ENCODE data around the gene EFCAB6. TPM values are rescaled to one million over a fixed set of nuclear protein-coding genes. Genes with fewer than 3 reads are reported as not detected.

The EFCAB6 gene
- total RNA-seq, 1 experiment from 2014 or later, result 0.52 TPM

- Histone ChIP-seq H3K9me3 (ENCODE audit: control insufficient read depth in 1 of 2, insufficient read depth in 1 of 2, low read depth in 1 of 2, low read length in 2 of 2) (no peaks in the 10 kb centered on the region), H3K9me2 (ENCODE audit: insufficient read depth) (no peaks in the 10 kb centered on the region), H3K36me3 (ENCODE audit: control insufficient read depth in 1 of 2, insufficient read depth in 2 of 2, low read length in 2 of 2) (no peaks in the 10 kb centered on the region), H3K4me1 (ENCODE audit: control insufficient read depth in 1 of 2, insufficient read depth in 2 of 2, low read length in 2 of 2) (no peaks in the 10 kb centered on the region), H3K4me2 (ENCODE audit: low read length) (no peak overlapping the region; the same call in 1 of the 2 replicates), H3K4me3 (replicated peaks in 1 of 2; ENCODE audit: low read depth in 1 of 2, low read length in 2 of 2) (no peak overlapping the region), H3K27ac (ENCODE audit: low read depth, low read length) (no peak overlapping the region), H3K9ac (ENCODE audit: low read length) (no peak overlapping the region), H2AFZ (ENCODE audit: low read depth, low read length, poor library complexity, severe bottlenecking) (no peak overlapping the region), H3K27me3 (ENCODE audit: insufficient read depth, low read length) (0 out of 2 replicates have a peak, but pooled peaks cover 4% of the 10 kb centered on the region), H4K20me1 (ENCODE audit: insufficient read depth) (no peaks in the 10 kb centered on the region), H3K79me2 (ENCODE audit: insufficient read depth, low read length) (no peaks in the 10 kb centered on the region)
- ChIA-PET CTCF (interaction anchor here (1.0 to 1.3 kb wide), 4 partner anchors 9 to 441 kb away, joined by 3 read pairs; no protein-coding TSS in a partner anchor), RAD21 (ENCODE audit: low non-redundant PET in 1 of 2, low total read pairs in 2 of 2, uncharacterized antibody in 2 of 2, unreplicated experiment in 2 of 2) (interaction anchor here in 1 of 2 experiments (0.7 kb wide), 1 partner anchor 438 kb away, joined by 3 read pairs; no protein-coding TSS in a partner anchor), POLR2A (no interaction called here)
- intact Hi-C loops (cut with micrococcal nuclease), result loop anchor here (1.0 kb wide), 1 partner anchor 438 kb away; no protein-coding TSS in a partner anchor
- ATAC-seq (peak; percentile 68), DNase-seq (ENCODE audit: low read depth, low spot score) (no peak)
- TF ChIP-seq CTCF (IDR thresholded peaks at IDR 0.05 in 2 of 3, conservative IDR thresholded peaks at IDR 0.05 in 1 of 3; ENCODE audit: borderline replicate concordance in 1 of 3, insufficient read depth in 1 of 3, low read depth in 2 of 3, low read length in 2 of 3) (peak; percentile 26 to 35 (median 35); a peak in 3 of 6 replicates), POLR2AphosphoS5 (IDR thresholded peaks at IDR 0.05; ENCODE audit: low read depth, low read length) (no peak), RAD21 (IDR thresholded peaks at IDR 0.05; ENCODE audit: low read depth) (peak; percentile 46)
- BruUV-seq (replicated peaks), result no TSS peak
These were observed 14.3 kb upstream of the EFCAB6 start for GRCh38 chr22:43826142-43827002.

GRCh38 chr22:43825651-43826050 lies 13.5 kb upstream of the EFCAB6 start:
- no peaks in the 10 kb centered on the region for H4K20me1 ChIP-seq (ENCODE audit: insufficient read depth)
- BruUV-seq (replicated peaks), result no TSS peak
- intact Hi-C loops (cut with micrococcal nuclease), result loop anchor here (1.0 kb wide), 1 partner anchor 437 kb away; no protein-coding TSS in a partner anchor
- H3K4me2 ChIP-seq (ENCODE audit: low read length), result no peak overlapping the region
- H3K27me3 ChIP-seq (ENCODE audit: insufficient read depth, low read length), result 0 out of 2 replicates have a peak, but pooled peaks cover 4% of the 10 kb centered on the region
- H3K9ac ChIP-seq (ENCODE audit: low read length), result no peak overlapping the region
- H3K9me3 ChIP-seq (ENCODE audit: control insufficient read depth in 1 of 2, insufficient read depth in 1 of 2, low read depth in 1 of 2, low read length in 2 of 2), result no peaks in the 10 kb centered on the region
- CTCF ChIA-PET, result interaction anchor here (1.0 kb wide), 1 partner anchor 120 kb away, joined by 3 read pairs; no protein-coding TSS in a partner anchor
- no peaks in the 10 kb centered on the region for H3K4me1 ChIP-seq (ENCODE audit: control insufficient read depth in 1 of 2, insufficient read depth in 2 of 2, low read length in 2 of 2)
- H3K9me2 ChIP-seq (ENCODE audit: insufficient read depth), result no peaks in the 10 kb centered on the region
- POLR2A ChIA-PET, result no interaction called here
- no peak for ATAC-seq
- H3K36me3 ChIP-seq (ENCODE audit: control insufficient read depth in 1 of 2, insufficient read depth in 2 of 2, low read length in 2 of 2), result no peaks in the 10 kb centered on the region
- H3K79me2 ChIP-seq (ENCODE audit: insufficient read depth, low read length), result no peaks in the 10 kb centered on the region
- RAD21 ChIA-PET (ENCODE audit: low non-redundant PET in 1 of 2, low total read pairs in 2 of 2, uncharacterized antibody in 2 of 2, unreplicated experiment in 2 of 2), result no interaction called here
- DNase-seq (ENCODE audit: low read depth, low spot score), result no peak
- H3K27ac ChIP-seq (ENCODE audit: low read depth, low read length), result no peak overlapping the region
- H2AFZ ChIP-seq (ENCODE audit: low read depth, low read length, poor library complexity, severe bottlenecking), result no peak overlapping the region
- H3K4me3 ChIP-seq (replicated peaks in 1 of 2; ENCODE audit: low read depth in 1 of 2, low read length in 2 of 2), result no peak overlapping the region
- no peak for TF ChIP-seq SIN3A (IDR thresholded peaks at IDR 0.05; ENCODE audit: low read depth)
- TF ChIP-seq ZFX (IDR thresholded peaks at IDR 0.05), result no peak
- no peak for TF ChIP-seq MAX (IDR thresholded peaks at IDR 0.05)
- no peak for TF ChIP-seq EGR1 (IDR thresholded peaks at IDR 0.05; ENCODE audit: low read depth)
- no peak for TF ChIP-seq ZBTB33 (IDR thresholded peaks at IDR 0.05; ENCODE audit: extremely low read depth, insufficient replicate concordance, low read length)
- no peak for TF ChIP-seq POLR2A (IDR thresholded peaks at IDR 0.05; ENCODE audit: borderline replicate concordance, extremely low read depth, insufficient read depth, insufficient read length)
- no peak for TF ChIP-seq TCF7L2 (IDR thresholded peaks at IDR 0.05; ENCODE audit: borderline replicate concordance, extremely low read depth, insufficient read depth, insufficient read length)
- no peak for TF ChIP-seq POLR2AphosphoS5 (IDR thresholded peaks at IDR 0.05; ENCODE audit: low read depth, low read length)
- TF ChIP-seq SP1 (IDR thresholded peaks at IDR 0.05; ENCODE audit: low read depth), result no peak
- no peak for TF ChIP-seq CBX3 (IDR thresholded peaks at IDR 0.05; ENCODE audit: low read depth)
- TF ChIP-seq SRF (IDR thresholded peaks at IDR 0.05; ENCODE audit: low read depth), result no peak
- TF ChIP-seq RAD21 (IDR thresholded peaks at IDR 0.05; ENCODE audit: low read depth), result no peak
- TF ChIP-seq JUND (IDR thresholded peaks at IDR 0.05), result no peak
- no peak for TF ChIP-seq YY1 (IDR thresholded peaks at IDR 0.05; ENCODE audit: extremely low read depth, insufficient replicate concordance, low read depth, low read length)
